HUES48 (cell line): ENCODE results near the gene TP53I13.

Source experiments
- H3K27ac ChIP-seq: one replicate; pipeline ENCODE4 v1.7.0; 2013; ENCODE audit warnings: low read depth, low read length, inconsistent platforms
- H3K27me3 ChIP-seq: 2 replicates; pipeline ENCODE4 v1.6.1; 2013; ENCODE audit warnings: mild to moderate bottlenecking, low read length; ENCODE audit not compliant: control insufficient read depth, insufficient read depth
- H3K36me3 ChIP-seq: 2 replicates; pipeline ENCODE4 v1.6.1; 2013; ENCODE audit warnings: low read length; ENCODE audit not compliant: control insufficient read depth, insufficient read depth
- H3K4me1 ChIP-seq: 2 replicates; pipeline ENCODE4 v1.6.1; 2013; ENCODE audit warnings: mild to moderate bottlenecking, low read length; ENCODE audit not compliant: control insufficient read depth, insufficient read depth
- H3K4me3 ChIP-seq: 2 replicates; pipeline ENCODE4 v1.5.1; 2013; ENCODE audit warnings: mild to moderate bottlenecking, low read depth, low read length
- H3K9ac ChIP-seq: 2 replicates; pipeline ENCODE4 v1.6.1; 2013; ENCODE audit warnings: mild to moderate bottlenecking, low read depth, low read length, moderate library complexity
- H3K9me3 ChIP-seq: 2 replicates; pipeline ENCODE4 v1.6.1; 2013; ENCODE audit warnings: low read length; ENCODE audit not compliant: control insufficient read depth, insufficient read depth

The TP53I13 gene

DNA sequence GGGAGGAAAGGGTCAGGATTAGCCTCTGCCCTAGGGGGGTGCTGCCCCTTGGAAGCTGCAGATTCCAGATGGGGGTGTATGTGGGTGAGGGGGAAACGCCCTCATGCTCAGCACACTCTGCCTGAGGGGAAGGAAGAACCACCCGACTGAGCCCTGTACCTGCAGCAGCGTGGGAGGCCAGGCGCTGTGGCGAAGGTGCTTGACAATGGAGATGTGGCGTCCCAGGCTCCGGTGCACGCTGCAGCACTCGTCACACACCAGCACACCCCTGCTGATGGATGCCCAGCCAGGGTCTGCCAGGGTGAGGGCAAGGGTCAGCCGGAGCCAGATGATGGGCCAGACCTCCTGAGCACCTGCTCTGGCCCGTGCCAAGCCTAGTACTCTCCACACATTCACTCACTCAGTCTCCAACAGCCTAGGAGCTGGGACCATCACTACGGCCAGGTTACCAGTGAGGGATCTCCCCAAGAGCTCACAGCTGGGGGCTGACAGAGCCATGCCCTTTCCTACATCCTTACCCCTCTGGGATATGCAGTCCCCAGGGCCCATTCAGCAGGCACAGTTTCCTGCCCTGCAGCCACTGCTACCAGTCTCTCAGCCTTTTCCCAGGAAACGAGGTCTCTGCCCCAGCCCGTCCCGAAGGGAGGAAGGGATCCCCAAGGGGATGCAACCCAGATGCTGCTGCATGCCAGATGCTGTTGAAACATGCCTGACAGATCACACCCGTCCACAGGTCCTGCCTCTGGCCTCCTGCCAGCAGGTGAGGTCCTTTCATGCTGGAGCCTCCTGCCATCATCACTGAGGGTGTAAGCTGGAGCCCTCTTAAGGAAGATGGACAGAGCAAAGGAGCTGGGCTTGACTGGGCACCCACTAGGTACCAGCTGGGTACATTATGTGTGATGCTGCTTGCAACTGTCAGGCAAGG is 15.1 kb downstream of the TP53I13 start:
- no peak overlapping the region for H3K4me3 ChIP-seq
- H3K9ac ChIP-seq: no peak overlapping the region
- H3K27ac ChIP-seq: no peak overlapping the region
- peaks cover 29% of the 10 kb centered on the region for H3K4me1 ChIP-seq
- H3K9me3 ChIP-seq: no peaks in the 10 kb centered on the region
- H3K27me3 ChIP-seq: no peaks in the 10 kb centered on the region
- peaks cover 18% of the 10 kb centered on the region for H3K36me3 ChIP-seq

GRCh38 chr17:29584452-29585079 is 16.1 kb downstream of the TP53I13 start:
- Histone ChIP-seq H3K27ac (peak overlapping the region; percentile 58), H3K9ac (no peak overlapping the region), H3K4me3 (no peak overlapping the region)

DNA sequence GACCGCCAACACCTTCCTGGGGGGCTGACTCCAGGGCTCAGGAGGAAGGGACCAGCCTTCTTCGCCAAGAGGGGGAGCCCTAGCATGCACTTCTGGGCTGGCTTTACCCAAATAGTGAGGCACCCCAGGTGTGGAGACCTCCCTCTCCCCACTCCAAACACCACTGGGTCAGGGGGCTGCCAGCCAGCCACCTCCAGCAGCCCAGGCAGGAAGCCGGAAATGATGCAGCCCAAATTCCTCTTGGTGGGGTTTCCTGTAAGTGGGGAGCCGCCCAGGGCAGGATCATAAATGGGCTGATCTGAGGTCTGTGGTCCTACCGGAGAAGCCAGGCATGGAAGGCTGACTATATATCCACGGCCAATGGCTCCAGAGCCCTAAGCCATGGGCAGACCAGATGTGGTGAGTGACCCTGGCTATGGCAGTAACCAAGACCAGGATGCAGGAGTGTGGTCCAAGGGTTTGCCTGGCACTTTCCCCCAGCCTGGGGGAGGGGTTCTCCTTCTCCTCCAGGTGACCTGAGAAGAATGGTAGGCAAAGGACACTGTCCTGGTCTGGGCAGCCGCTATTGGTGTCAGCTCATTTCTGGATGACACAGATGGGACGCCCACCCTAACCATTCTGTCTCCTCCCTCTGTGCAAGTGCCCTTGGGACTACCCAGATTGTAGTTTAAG is 16.7 kb downstream of the TP53I13 start:
- Histone ChIP-seq H3K4me3 (no peak overlapping the region), H3K27ac (peak overlapping the region; percentile 58), H3K9ac (no peak overlapping the region), H3K27me3 (peaks cover 4% of the 10 kb centered on the region), H3K36me3 (peaks cover 16% of the 10 kb centered on the region), H3K4me1 (peaks cover 35% of the 10 kb centered on the region), H3K9me3 (no peaks in the 10 kb centered on the region)

More at GRCh38 chr17:29584452-29585079, 16.1 kb downstream of the TP53I13 start:
- peaks cover 29% of the 10 kb centered on the region for H3K4me1 ChIP-seq
- no peaks in the 10 kb centered on the region for H3K9me3 ChIP-seq
- H3K27me3 ChIP-seq: no peaks in the 10 kb centered on the region
- H3K36me3 ChIP-seq: peaks cover 18% of the 10 kb centered on the region

DNA sequence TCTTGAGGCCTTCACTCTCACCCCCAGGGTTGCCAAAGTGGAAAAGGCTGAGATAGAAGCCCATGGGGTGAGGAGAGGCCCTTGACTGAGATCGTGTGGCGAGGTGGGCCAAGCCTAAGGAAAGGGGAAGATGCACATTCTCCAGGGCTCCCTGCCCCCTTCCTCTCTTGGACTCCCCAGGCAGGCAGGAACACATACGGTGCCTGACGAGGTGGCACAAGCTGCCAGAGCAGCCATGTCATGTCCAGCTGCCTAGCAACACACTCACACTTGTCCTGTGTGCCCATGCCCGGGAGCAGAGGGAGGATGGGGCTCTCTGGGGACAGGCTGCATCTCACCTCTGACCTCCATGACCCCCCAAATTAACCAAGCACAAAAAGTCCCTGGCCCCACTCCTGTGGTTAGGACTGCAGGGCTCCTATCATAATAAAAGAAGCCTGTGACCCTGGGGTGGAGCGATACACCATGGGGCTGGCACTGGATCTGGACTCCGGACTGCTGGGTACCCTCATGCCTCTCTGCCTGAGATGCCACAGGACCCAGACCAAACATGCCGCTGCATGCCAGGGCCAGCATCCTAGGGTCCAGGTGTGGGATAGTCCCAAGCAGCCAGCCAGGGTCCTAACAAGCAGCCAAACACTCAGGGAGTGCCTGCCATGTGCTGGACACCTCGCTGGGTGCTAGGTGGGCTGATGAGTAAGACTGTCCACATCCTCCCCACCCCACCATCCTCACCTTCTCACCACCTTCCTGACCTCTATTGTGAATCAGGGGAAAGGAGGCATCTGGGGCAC is 18.4 kb downstream of the TP53I13 start:
- Histone ChIP-seq H3K36me3 (peaks cover 12% of the 10 kb centered on the region), H3K9ac (no peak overlapping the region), H3K9me3 (no peaks in the 10 kb centered on the region), H3K27me3 (peaks cover 10% of the 10 kb centered on the region), H3K4me1 (peaks cover 42% of the 10 kb centered on the region), H3K27ac (no peak overlapping the region), H3K4me3 (no peak overlapping the region)

DNA sequence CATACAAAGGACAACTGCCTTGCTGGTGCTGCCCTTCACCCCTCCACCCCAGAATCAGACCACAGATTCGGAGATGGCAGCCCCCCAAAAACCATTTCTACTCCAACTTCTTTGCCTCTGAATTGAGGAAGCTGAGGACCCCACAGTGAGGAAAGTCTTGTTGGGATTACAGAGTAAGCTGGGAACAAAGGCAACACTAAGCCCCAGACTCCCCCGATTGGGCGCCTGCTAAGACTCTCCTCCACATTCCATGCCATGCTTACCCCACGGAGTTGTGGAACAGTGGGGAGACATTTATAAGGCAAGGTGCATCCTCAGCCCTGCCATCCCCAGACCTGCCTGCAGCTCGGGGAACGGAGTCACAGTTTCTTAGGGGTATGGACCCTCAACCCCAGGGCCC is 19.1 kb downstream of the TP53I13 start:
- Histone ChIP-seq H3K27ac (no peak overlapping the region), H3K9me3 (no peaks in the 10 kb centered on the region), H3K27me3 (peaks cover 10% of the 10 kb centered on the region), H3K36me3 (peaks cover 5% of the 10 kb centered on the region), H3K4me1 (peaks cover 49% of the 10 kb centered on the region), H3K4me3 (no peak overlapping the region), H3K9ac (no peak overlapping the region)

GRCh38 chr17:29588017-29588561 is 19.6 kb downstream of the TP53I13 start:
- Histone ChIP-seq H3K27ac (no peak overlapping the region), H3K4me1 (peaks cover 50% of the 10 kb centered on the region), H3K27me3 (peaks cover 10% of the 10 kb centered on the region), H3K36me3 (no peaks in the 10 kb centered on the region; the same call in none of the 2 replicates), H3K9me3 (no peaks in the 10 kb centered on the region), H3K9ac (no peak overlapping the region), H3K4me3 (peak overlapping the region; percentile 78)

- no peak overlapping the region for H3K27ac ChIP-seq
- peak overlapping the region; percentile 78 for H3K4me3 ChIP-seq
- H3K4me1 ChIP-seq: peaks cover 50% of the 10 kb centered on the region
- H3K9ac ChIP-seq: peak overlapping the region; percentile 11; the same call in 1 of the 2 replicates
- H3K27me3 ChIP-seq: peaks cover 11% of the 10 kb centered on the region
- no peaks in the 10 kb centered on the region for H3K9me3 ChIP-seq
- no peaks in the 10 kb centered on the region for H3K36me3 ChIP-seq
Observed at GRCh38 chr17:29588562-29589411, 20.3 kb downstream of the TP53I13 start.

DNA sequence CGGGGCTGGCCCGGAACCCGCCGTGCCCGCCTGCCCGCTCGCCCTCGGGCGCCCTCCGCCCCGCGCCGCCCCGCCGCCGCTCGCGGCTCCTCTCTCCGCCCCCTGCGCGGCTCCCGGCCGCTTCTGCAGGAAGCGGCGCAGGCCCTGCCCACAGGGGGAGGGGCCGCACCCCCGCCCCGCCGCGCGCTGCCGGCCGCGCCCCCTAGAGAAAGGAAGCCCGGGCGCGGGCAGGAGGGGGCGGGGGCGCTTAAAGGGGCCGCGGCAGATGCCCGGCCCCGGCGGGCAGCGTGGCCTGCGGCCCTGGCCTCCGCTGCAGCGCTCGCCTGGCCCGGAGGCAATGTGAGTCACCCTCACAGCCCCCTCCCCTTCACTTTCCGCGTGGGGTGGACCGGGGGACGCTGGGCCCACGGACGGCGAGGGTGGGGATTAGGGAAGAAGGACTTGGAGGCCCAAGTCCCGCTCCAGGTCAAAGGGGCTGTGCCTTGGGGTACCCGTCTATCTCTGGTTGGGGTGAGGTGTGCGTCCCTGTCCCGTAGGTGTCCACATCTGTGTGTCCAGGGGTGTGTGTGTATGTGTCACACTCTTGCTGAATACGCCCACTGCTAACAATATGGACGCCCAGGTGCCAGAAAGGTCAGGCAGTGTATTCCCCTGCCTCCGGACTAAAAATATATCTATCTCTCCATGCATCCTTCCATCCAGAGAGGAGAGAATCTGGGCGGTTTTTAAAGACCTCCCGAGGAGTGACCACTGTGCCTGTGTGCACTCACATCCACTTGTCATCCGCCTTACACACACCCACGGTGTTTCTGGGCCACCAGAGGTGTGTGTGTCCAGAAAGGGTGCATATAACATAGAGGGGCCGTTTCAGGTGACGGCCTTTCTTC is 21.3 kb downstream of the TP53I13 start, which contains the start of gene GIT1:
GIT1 (minus strand) TSS at position 125 of the 887 bp plus-strand sequence. CDS start 270 bp downstream, outside the sequence.
- Histone ChIP-seq H3K27ac (no peak within 1 kb of the TSS), H3K27me3 (peaks cover 12% of the 10 kb centered on the region), H3K4me1 (peaks cover 46% of the 10 kb centered on the region), H3K36me3 (no peaks in the 10 kb centered on the region), H3K9me3 (no peaks in the 10 kb centered on the region), H3K9ac (peak within 1 kb of the TSS; percentile 11; the same call in 1 of the 2 replicates), H3K4me3 (peak within 1 kb of the TSS; percentile 90)
